Thoracic aorta (tissue), 2 donors: ENCODE measurements around the gene SLC26A11. TPM values are rescaled to one million over a fixed set of nuclear protein-coding genes. Genes with fewer than 3 reads are reported as not detected.
A peak's percentile ranks its signal among the peaks of the same experiment; 100 is the strongest.

ENCODE experiments used
- ATAC-seq: fragments of 150-250 bp; one replicate; pipeline ENCODE4 v1.8.0; 2017; ENCODE audit warnings: low read depth; ENCODE audit not compliant: insufficient number of reproducible peaks, low FRiP score
- DNase-seq: peaks from one replicate; pipeline ENCODE4 v3.0.0-alpha.2; 2020; ENCODE audit warnings: low spot score
- H3K27ac ChIP-seq, 2 donors: fragments of 200-600 bp; sonication (generic); 1 replicate in 1 of 2; 2 replicates in 1 of 2; pipeline ENCODE4 v1.5.1; 2016; ENCODE audit warnings: mild to moderate bottlenecking in 2 of 2, moderate library complexity in 2 of 2
- H3K27me3 ChIP-seq: fragments of 200-600 bp; sonication (generic); replicated peaks from 2 replicates; pipeline ENCODE4 v1.6.0; 2016; ENCODE audit warnings: mild to moderate bottlenecking; ENCODE audit not compliant: insufficient read depth
- H3K36me3 ChIP-seq: fragments of 200-600 bp; sonication (generic); one replicate; pipeline ENCODE4 v1.5.1; 2016
- H3K4me1 ChIP-seq, 2 donors: fragments of 200-600 bp; sonication (generic); 1 replicate in 1 of 2; 2 replicates in 1 of 2; pipeline versions ENCODE4 v1.5.1 to v1.6.0; 2016; ENCODE audit warnings: low read depth in 2 of 2, mild to moderate bottlenecking in 1 of 2; ENCODE audit not compliant: control insufficient read depth in 1 of 2
- H3K4me3 ChIP-seq: fragments of 200-600 bp; sonication (generic); 2 replicates; pipeline ENCODE4 v1.5.1; 2016; ENCODE audit warnings: mild to moderate bottlenecking
- H3K9me3 ChIP-seq: fragments of 200-600 bp; sonication (generic); 2 replicates; pipeline ENCODE4 v1.5.1; 2016
- total RNA-seq, 2 donors: library from RNA; depleted of rRNA; stranded (reverse); fragments of >200 nt; gene quantifications; one replicate each; pipeline versions ENCODE4 v1.1.0 to v1.2.3, GENCODE V29; 2016
- TF ChIP-seq, protein P1 (sequence below): fragments of 200-600 bp; sonication (generic); IDR thresholded peaks from one replicate; pipeline ENCODE4 v1.5.1; 2019; ENCODE audit warnings: antibody characterized with exemption

The SLC26A11 gene
- total RNA-seq, 2 donors from 2014 or later = 41.1 to 69.2 TPM

GRCh38 chr17:80262775-80263244 lies 42.6 kb downstream of the SLC26A11 start:
- Histone ChIP-seq H3K9me3 (no peaks in the 10 kb centered on the region), H3K4me1 (peaks cover 15 to 45% of the 10 kb centered on the region in 2 donors), H3K27me3 (no peaks in the 10 kb centered on the region), H3K27ac (peak overlapping the region; percentile 36 to 95), H3K36me3 (peaks cover 12% of the 10 kb centered on the region), H3K4me3 (peak overlapping the region; percentile 65)
- ATAC-seq (no peak), DNase-seq (no peak)
- TF ChIP-seq, protein P1, sequence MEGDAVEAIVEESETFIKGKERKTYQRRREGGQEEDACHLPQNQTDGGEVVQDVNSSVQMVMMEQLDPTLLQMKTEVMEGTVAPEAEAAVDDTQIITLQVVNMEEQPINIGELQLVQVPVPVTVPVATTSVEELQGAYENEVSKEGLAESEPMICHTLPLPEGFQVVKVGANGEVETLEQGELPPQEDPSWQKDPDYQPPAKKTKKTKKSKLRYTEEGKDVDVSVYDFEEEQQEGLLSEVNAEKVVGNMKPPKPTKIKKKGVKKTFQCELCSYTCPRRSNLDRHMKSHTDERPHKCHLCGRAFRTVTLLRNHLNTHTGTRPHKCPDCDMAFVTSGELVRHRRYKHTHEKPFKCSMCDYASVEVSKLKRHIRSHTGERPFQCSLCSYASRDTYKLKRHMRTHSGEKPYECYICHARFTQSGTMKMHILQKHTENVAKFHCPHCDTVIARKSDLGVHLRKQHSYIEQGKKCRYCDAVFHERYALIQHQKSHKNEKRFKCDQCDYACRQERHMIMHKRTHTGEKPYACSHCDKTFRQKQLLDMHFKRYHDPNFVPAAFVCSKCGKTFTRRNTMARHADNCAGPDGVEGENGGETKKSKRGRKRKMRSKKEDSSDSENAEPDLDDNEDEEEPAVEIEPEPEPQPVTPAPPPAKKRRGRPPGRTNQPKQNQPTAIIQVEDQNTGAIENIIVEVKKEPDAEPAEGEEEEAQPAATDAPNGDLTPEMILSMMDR = no peak

GRCh38 chr17:80263253-80264204 lies 43.3 kb downstream of the SLC26A11 start:
- peaks cover 15 to 45% of the 10 kb centered on the region in 2 donors for H3K4me1 ChIP-seq
- TF ChIP-seq, protein P1 = no peak
- no peaks in the 10 kb centered on the region for H3K9me3 ChIP-seq
- peak overlapping the region in 1 of 2 donors; percentile 95 for H3K27ac ChIP-seq
- no peaks in the 10 kb centered on the region for H3K27me3 ChIP-seq
- peak overlapping the region; percentile 65 for H3K4me3 ChIP-seq
- H3K36me3 ChIP-seq = peaks cover 12% of the 10 kb centered on the region
- ATAC-seq (no peak), DNase-seq (peak; percentile 65)

GRCh38 chr17:80264205-80265075 lies 44.2 kb downstream of the SLC26A11 start:
- no peaks in the 10 kb centered on the region for H3K9me3 ChIP-seq
- no peaks in the 10 kb centered on the region for H3K27me3 ChIP-seq
- no peak overlapping the region for H3K27ac ChIP-seq
- DNase-seq (no peak), ATAC-seq (no peak)
- H3K4me1 ChIP-seq = peaks cover 15 to 36% of the 10 kb centered on the region in 2 donors
- peak overlapping the region; percentile 65 for H3K4me3 ChIP-seq
- peaks cover 15% of the 10 kb centered on the region for H3K36me3 ChIP-seq
- TF ChIP-seq, protein P1 = no peak

GRCh38 chr17:80265205-80266068 lies 45.2 kb downstream of the SLC26A11 start:
- ATAC-seq = no peak
- Histone ChIP-seq H3K9me3 (no peaks in the 10 kb centered on the region), H3K4me3 (no peak overlapping the region), H3K4me1 (peaks cover 15 to 32% of the 10 kb centered on the region in 2 donors), H3K27me3 (no peaks in the 10 kb centered on the region), H3K36me3 (peaks cover 15% of the 10 kb centered on the region), H3K27ac (no peak overlapping the region)
- TF ChIP-seq, protein P1 = no peak
- no peak for DNase-seq
